Stomach (tissue), 9 donors: ENCODE data around the gene CXCR3. TPM values are rescaled to one million over a fixed set of nuclear protein-coding genes. Genes with fewer than 3 reads are reported as not detected.

ENCODE experiments used
- DNase-seq, 2 donors: peaks; one replicate each; pipeline versions ENCODE4 v3.0.0 to v3.0.0-alpha.2; 2013 to 2019
- H3K27ac ChIP-seq, 5 donors: fragments of 200-600 bp in 4 of 5; sonication (generic) in 4 of 5; one replicate each; pipeline ENCODE4 v1.5.1; 2013 to 2019; ENCODE audit warnings: mild to moderate bottlenecking in 1 of 5, moderate library complexity in 1 of 5
- H3K27me3 ChIP-seq, 3 donors: fragments of 200-600 bp; sonication (generic); one replicate each; pipeline ENCODE4 v1.5.1; 2017 to 2019; ENCODE audit warnings: mixed run types in 1 of 3
- H3K36me3 ChIP-seq, 4 donors: fragments of 200-600 bp; sonication (generic); 1 replicate in 3 of 4; 2 replicates in 1 of 4; pipeline ENCODE4 v1.5.1; 2016 to 2019
- H3K4me1 ChIP-seq, 4 donors: fragments of 200-600 bp; sonication (generic); one replicate each; pipeline ENCODE4 v1.5.1; 2016 to 2019
- H3K4me3 ChIP-seq, 4 donors: fragments of 200-600 bp; sonication (generic) in 3 of 4; one replicate each; pipeline ENCODE4 v1.5.1; 2016 to 2019; ENCODE audit warnings: mild to moderate bottlenecking in 1 of 4
- H3K9me3 ChIP-seq, 4 donors: fragments of 200-600 bp; sonication (generic); one replicate each; pipeline ENCODE4 v1.5.1; 2016 to 2019
- CTCF ChIP-seq, 7 experiments: fragments of 450-650 bp in 4 of 7; fragments of 200-600 bp in 3 of 7; sonication (generic) in 3 of 7; IDR thresholded peaks; one replicate each; pipeline ENCODE4 v1.5.1; 2016 to 2019; ENCODE audit warnings: antibody characterized with exemption in 7 of 7, control low read depth in 2 of 7, mild to moderate bottlenecking in 1 of 7
- EP300 ChIP-seq: sonication (generic); formaldehyde crosslinking; IDR thresholded peaks from one replicate; pipeline ENCODE4 v1.6.1; 2017; ENCODE audit warnings: antibody characterized with exemption
- POLR2A ChIP-seq, 4 donors: fragments of 450-650 bp; IDR thresholded peaks; one replicate each; pipeline ENCODE4 v1.6.1; 2016; ENCODE audit warnings: antibody characterized with exemption in 4 of 4, control low read depth in 2 of 4, mild to moderate bottlenecking in 1 of 4, moderate library complexity in 1 of 4
- POLR2AphosphoS5 ChIP-seq, 3 donors: sonication (generic); formaldehyde crosslinking; IDR thresholded peaks; one replicate each; pipeline ENCODE4 v1.6.1; 2016; ENCODE audit warnings: antibody characterized with exemption in 3 of 3
- WGBS, 5 donors: extraction: QIAGEN DNeasy Blood & Tissue Kit in 3 of 5; methylation state at CpG; one replicate each; pipeline versions ENCODE4 v1.1.5 to v1.1.7; 2013 to 2018; 5-methylcytosine and 5-hydroxymethylcytosine counted together
- intact Hi-C: fragments of 100-400 bp; cut with DNase I; formaldehyde crosslinking; loops from one replicate; pipeline ENCODE4 v1.15.1; 2023; ENCODE audit warnings: low total_unique reads
- polyA plus RNA-seq, 3 donors: library from polyadenylated mRNA; stranded (reverse); fragments of 200-250 nt; gene quantifications; one replicate each; pipeline ENCODE4 v1.2.3, GENCODE V29; 2013
- total RNA-seq, 5 donors: library from RNA; depleted of rRNA; stranded (reverse); fragments of >200 nt; gene quantifications; one replicate each; pipeline versions ENCODE4 v1.1.0 to v1.2.3, GENCODE V29; 2014 to 2016
- donor health status: healthy with polysubstance abuse.
- donor health status: Bipolar disorder and iron deficiency.
- donor health status: healthy.

CXCR3 gene
- total and polyA plus RNA-seq, 8 donors: 0.19 to 1.5 (median 0.28) TPM; not detected in 5

GRCh38 chrX:71626576-71626975 lies 8.3 kb upstream of the CXCR3 start:
- peaks cover 9 to 23% (median 22%) of the 10 kb centered on the region in 4 donors for H3K4me1 ChIP-seq
- WGBS, 5 donors: 42 to 82% (median 56%) methylated on average over 3 to 6 of the region's 6 CpGs
- peak in 1 of 2 donors; percentile 35 for DNase-seq
- no peaks in the 10 kb centered on the region for H3K9me3 ChIP-seq
- intact Hi-C loops: no loop called here
- no peaks in the 10 kb centered on the region for H3K36me3 ChIP-seq
- H3K4me3 ChIP-seq: no peak overlapping the region
- no peak overlapping the region for H3K27ac ChIP-seq
- no peaks in the 10 kb centered on the region for H3K27me3 ChIP-seq
- TF ChIP-seq CTCF (IDR thresholded peaks at IDR 0.05) (no peak), POLR2AphosphoS5 (IDR thresholded peaks at IDR 0.05) (no peak), EP300 (no peak), POLR2A (IDR thresholded peaks at IDR 0.05) (no peak)

GRCh38 chrX:71625471-71625870 lies 7.2 kb upstream of the CXCR3 start:
- WGBS, 5 donors: 53 to 71% (median 67%) methylated on average over 5 of the region's 5 CpGs
- H3K27ac ChIP-seq: no peak overlapping the region
- no peak for TF ChIP-seq POLR2AphosphoS5 (IDR thresholded peaks at IDR 0.05)
- no peak for TF ChIP-seq CTCF (IDR thresholded peaks at IDR 0.05)
- no peak for TF ChIP-seq POLR2A (IDR thresholded peaks at IDR 0.05)
- no peak for TF ChIP-seq EP300

DNA sequence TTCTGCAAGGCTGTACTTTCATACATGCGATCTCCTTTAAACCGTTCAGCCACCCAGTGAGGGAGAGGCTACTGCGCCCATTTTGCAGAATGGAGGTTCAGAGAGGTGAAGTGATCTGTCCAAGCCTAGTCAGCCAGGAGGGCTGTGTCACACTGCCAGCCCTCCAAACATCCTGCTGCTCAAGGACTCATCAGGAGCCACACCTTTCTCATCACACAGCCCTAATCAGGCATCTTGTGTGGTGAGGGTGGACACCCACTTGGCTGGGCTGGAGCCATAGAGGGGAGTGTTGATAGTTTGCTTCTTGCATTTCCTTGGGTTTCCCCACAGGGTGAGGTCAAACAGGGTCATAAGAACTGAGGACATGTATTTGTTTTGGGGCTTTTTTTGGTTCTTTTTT lies 5.4 kb upstream of the CXCR3 start:
- no peaks in the 10 kb centered on the region for H3K27me3 ChIP-seq
- 86 to 89% (median 87%) methylated on average over 3 of the region's 3 CpGs for WGBS, 5 donors
- H3K36me3 ChIP-seq: no peaks in the 10 kb centered on the region
- H3K4me1 ChIP-seq: peaks cover 9 to 25% (median 22%) of the 10 kb centered on the region in 4 donors
- DNase-seq: no peak
- no peak overlapping the region for H3K4me3 ChIP-seq
- H3K9me3 ChIP-seq: no peaks in the 10 kb centered on the region
- H3K27ac ChIP-seq: peak overlapping the region in 3 of 5 donors; percentile 75 to 88 (median 84)
- intact Hi-C loops: no loop called here
- no peak for TF ChIP-seq CTCF (IDR thresholded peaks at IDR 0.05)
- TF ChIP-seq POLR2A (IDR thresholded peaks at IDR 0.05): no peak
- TF ChIP-seq POLR2AphosphoS5 (IDR thresholded peaks at IDR 0.05): no peak
- no peak for TF ChIP-seq EP300

More at GRCh38 chrX:71625471-71625870, 7.2 kb upstream of the CXCR3 start:
- Histone ChIP-seq H3K4me1 (peaks cover 9 to 25% (median 22%) of the 10 kb centered on the region in 4 donors), H3K4me3 (no peak overlapping the region), H3K27me3 (no peaks in the 10 kb centered on the region), H3K9me3 (no peaks in the 10 kb centered on the region), H3K36me3 (no peaks in the 10 kb centered on the region)
- intact Hi-C loops: no loop called here
- DNase-seq: no peak

GRCh38 chrX:71622576-71623450 lies 4.5 kb upstream of the CXCR3 start:
- no peaks in the 10 kb centered on the region for H3K27me3 ChIP-seq
- H3K4me1 ChIP-seq: peaks cover 9 to 25% (median 22%) of the 10 kb centered on the region in 4 donors
- 10 to 42% (median 21%) methylated on average over 6 to 13 of the region's 13 CpGs for WGBS, 5 donors
- no peak for TF ChIP-seq POLR2A (IDR thresholded peaks at IDR 0.05)
- peak in 1 of 7 experiments; percentile 23 for TF ChIP-seq CTCF (IDR thresholded peaks at IDR 0.05)
- TF ChIP-seq POLR2AphosphoS5 (IDR thresholded peaks at IDR 0.05): peak in 1 of 3 donors; percentile 38
- no peak for TF ChIP-seq EP300
- H3K27ac ChIP-seq: peak overlapping the region; percentile 63 to 88 (median 77)
- peak; percentile 79 to 85 for DNase-seq
- no peaks in the 10 kb centered on the region for H3K36me3 ChIP-seq
- no peaks in the 10 kb centered on the region for H3K9me3 ChIP-seq
- intact Hi-C loops: no loop called here
- no peak overlapping the region for H3K4me3 ChIP-seq
